Skeletal muscle cell (primary cell): ENCODE measurements around the gene RLN3.

ENCODE experiments used
- DNase-seq: peaks from one replicate; pipeline ENCODE4 v3.0.0-alpha.2; 2010; ENCODE audit warnings: low read depth
- H3K4me3 ChIP-seq: 2 replicates; pipeline ENCODE4 v1.5.1; 2011; ENCODE audit warnings: low read depth, mild to moderate bottlenecking, control low read depth, low read length, moderate library complexity

RLN3 gene

DNA sequence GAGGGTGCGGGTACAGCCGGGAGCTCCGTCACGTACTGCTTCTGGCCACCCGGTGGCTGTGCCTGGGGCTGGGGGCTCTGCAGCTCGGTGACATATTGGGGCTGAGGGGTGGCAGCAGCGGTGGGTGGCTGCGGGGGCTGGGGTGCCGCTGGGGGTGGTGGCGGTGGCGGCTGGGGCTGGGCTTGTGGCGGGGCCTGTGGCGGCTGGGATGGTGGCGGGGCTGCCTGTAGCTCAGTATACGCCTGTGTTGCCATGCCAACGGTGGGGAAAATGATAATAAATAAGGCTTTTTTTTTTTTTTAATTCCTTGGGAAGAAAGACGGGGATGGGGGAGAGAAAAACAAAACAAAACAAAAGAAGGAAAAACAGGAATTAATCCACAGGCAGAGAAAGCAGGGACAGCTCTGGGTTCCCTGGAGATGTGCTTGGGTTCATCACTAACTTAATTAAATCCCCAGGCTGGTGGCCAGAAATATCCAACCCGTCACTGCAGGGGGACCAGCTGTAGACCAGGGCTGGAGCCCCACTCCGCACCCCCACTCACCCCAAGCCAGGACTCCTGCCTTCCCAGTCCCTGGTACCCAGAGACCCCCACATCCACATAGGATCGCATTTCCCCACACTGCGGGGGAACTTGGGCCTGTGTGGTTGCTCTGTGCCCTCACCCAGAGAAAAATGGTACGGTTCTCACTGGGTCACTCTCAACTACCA, 34.2 kb upstream of the RLN3 start:
- H3K4me3 ChIP-seq, result no peak overlapping the region
- no peak for DNase-seq

DNA sequence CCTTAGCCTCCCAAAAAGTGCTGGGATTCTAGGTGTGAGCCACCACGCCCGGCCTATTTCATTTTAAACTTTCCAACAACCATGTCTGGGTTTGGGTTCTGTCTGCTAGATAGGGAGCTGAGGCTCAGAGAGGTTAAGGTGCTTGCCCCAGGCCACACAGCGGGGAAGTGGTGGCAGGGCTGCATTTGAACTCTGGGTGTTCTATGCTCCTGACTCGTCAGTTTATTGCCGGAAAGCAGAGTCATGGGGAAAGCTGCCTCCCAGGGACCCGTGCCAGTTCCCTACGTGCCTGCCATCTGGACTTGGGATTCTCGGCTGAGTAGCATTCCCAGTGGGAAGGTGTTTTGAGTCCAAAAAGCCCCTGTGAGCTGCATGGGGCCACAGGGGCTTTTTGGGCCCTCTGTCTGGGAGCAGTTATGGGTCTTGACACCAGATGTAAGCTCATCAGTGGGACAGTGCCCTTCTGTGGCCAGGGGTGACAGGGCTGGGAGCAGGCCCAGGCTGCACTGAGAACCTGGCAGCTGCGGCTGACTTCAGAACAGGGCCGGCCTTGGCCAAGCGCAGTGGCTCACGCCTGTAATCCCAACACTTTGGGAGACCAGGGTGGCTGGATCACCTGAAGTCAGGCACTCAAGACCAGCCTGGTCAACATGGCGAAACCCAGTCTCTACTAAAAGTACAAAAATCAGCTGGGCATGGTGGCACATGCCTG, 32.8 kb upstream of the RLN3 start:
- no peak for DNase-seq
- H3K4me3 ChIP-seq, result no peak overlapping the region

DNA sequence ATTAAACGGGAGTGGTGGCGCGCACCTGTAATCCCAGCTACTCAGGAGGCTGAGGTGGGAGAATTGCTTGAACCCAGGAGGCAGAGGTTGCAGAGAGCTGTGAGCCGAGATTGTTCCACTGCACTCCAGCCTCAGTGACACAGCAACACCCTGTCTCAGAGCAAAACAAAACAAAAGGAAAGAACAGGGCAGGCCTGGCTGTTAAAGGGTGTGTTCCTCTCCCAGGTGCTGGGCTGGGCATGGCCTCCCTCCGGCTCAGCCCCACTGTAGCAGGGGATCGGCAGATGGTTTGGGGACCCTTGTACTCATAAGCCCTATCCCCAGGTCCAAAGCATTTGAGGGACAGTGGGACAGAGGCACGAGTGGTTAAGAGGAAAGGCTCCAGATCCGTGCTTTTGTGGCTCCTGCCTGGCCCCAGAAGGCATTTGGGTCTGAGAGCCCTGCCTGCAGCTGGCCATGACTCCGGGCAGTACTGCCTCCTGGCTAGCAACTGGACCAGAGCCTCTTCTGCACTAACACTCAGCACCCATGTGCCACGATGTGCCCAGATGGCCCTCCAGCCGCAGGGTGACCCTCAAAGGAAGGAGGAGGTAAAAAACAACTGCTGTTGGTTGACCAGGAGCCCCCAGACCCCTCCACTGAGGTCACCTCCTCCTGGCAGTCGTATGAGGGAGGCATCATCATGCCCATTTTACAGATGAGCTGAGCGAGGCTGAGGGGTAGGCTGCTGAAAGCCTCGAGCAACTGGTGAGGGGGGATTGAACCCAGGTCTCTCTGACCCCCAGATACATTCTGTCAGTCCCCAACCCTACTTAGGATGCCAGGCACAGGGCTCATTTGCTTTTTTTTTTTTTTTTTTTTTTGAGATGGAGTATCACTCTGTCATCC, 31.8 kb upstream of the RLN3 start:
- H3K4me3 ChIP-seq, result no peak overlapping the region
- DNase-seq, result no peak

DNA sequence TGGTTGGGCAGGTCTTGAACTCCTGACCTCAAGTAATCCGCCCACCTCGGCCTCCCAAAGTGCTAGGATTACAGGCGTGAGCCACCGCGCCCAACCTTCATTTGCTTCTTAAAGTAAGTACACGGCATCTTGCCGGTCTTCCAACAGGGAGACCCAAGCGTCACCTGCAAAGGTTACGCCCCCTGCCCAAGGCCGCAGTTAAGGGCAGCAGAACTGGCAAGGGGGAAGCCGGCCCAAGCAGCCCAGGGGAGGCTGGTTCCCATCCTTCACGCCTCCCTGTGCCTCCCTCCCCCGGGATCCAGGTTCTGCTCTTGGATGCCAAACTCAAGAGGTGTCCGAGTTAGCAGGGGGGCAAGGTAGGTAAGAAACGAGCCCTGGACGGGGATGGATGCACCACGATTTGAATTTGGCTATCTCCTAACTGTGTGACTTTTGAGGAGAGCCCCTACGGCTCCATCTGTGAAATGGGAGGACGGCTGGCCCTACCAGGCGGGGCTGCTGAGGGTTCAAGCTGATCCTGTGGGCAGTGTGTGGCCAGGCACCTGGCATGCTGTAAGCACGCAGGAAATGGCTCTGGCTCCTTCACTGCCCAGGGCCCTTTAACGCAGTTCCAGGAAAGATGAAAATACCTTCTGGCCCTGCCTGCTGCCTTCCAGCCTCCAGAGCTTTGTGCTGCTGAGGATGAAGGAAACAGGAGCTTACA, 30.9 kb upstream of the RLN3 start:
- DNase-seq, result no peak
- no peak overlapping the region for H3K4me3 ChIP-seq

DNA sequence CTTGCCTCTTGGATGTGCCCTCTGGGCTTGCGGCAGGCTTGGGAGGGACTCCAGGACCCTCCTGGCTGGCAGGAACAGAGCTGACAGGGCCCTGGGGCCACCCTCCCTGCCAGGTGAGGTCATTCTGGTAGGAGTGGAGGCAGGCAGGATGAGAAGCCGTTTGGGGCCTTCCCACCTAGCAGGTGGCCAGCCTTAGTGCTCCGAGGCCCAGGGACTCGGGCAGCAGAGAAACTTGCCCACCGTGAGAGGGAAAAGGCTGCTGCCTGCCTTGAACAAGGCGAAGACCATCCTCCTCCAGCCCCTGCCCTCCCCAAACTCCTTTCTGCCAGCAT, 30.4 kb upstream of the RLN3 start:
- no peak overlapping the region for H3K4me3 ChIP-seq
- no peak for DNase-seq

DNA sequence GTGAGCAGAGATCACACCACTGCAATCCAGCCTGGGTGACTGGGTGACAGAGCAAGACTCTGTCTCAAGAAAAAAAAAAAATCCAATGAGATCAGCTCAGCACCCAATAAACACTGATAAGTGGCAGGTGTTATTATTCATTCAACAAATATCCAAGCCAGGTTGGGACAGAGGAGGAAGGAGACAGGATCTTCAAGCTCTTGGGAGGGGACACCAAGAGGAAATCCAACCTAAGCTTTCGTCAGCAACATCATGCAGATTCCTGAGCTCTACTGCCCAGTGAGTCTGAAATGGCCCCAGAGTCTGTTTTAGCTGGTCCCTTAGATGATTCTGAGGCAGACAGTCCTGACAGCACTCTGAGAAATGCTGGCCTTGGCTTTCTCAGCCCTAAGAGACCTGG, 29.5 kb upstream of the RLN3 start:
- no peak for DNase-seq
- H3K4me3 ChIP-seq, result no peak overlapping the region

DNA sequence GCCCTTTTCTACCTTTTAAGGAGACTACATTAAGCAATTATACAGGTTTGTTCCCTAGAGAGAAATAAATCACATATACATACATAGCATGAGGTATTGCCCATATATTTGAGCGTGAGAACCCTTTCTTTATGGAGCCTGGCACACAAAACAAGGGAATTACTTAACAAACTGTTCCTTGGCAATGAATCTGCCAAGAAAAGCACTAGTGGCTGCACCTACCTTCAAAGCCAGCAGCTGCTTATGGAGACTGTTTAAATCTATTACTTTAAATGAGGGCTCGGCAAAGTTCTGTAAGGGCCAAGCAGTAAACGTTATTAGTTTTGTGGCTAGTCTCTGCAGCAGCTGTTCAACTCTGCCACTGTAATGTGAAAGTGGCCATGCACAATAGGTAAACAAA, 28.9 kb upstream of the RLN3 start:
- no peak for DNase-seq
- no peak overlapping the region for H3K4me3 ChIP-seq

DNA sequence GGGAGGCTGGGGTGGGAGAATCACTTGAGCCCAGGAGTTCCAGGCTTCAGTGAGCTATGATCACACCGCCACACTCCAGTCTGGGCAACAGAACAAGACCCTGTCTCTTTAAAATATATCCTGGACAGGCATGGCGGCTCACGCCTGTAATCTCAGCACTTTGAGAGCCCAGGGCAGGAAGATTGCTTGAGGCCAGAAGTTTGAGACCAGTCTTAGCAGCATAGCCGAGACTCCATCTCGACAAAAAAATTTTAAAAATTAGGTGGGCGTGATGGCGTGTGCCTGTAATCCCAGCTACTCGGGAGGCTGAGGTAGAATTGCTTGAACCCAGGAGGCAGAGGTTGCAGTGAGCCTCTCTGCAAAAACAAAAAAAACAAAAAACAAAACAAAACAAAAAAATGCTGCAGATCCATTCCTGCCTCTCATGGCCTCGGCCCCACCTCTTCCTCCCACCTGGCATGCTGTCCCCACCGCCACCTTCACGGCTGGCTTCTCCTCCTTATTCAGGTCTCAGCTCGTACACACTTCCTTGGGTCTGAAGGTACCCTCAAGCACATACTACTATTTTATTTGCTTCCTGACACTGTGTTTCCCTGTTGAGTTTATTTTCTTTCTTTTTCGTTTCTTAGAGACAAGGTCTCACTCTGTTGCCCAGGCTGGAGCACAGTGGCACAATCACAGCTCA, 27.1 kb upstream of the RLN3 start:
- no peak for DNase-seq
- H3K4me3 ChIP-seq, result no peak overlapping the region

DNA sequence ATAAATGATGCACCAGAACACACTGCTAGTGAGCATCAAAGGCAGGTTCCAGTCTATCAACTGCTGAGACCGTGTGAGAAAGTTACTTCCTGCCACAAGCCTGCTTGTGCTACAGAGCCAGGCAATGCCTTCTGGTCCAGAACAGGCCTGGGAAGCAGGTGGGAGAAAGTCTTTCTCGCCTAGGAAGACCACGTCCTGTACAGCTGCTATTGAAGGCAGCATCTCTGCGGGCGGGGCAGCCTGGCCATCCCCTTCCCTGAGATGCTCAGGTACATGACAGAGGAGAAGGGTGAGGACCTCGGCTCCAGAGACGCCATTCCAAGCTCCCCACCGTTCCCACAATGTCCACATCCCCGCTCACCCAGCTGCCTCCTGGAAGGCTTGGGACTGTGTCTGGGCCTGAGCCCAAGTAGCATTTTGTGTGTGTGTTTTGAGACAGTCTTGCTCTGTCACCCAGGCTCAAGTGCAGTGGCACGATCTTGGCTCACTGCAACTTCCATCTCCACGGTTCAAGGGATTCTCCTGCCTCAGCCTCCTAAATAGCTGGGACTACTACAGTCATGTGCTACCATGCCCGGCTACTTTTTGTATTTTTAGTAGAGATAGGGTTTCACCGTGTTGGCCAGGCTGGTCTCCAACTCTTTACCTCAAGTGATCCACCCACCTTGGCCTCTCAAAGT, 25.2 kb upstream of the RLN3 start:
- H3K4me3 ChIP-seq, result no peak overlapping the region
- no peak for DNase-seq

DNA sequence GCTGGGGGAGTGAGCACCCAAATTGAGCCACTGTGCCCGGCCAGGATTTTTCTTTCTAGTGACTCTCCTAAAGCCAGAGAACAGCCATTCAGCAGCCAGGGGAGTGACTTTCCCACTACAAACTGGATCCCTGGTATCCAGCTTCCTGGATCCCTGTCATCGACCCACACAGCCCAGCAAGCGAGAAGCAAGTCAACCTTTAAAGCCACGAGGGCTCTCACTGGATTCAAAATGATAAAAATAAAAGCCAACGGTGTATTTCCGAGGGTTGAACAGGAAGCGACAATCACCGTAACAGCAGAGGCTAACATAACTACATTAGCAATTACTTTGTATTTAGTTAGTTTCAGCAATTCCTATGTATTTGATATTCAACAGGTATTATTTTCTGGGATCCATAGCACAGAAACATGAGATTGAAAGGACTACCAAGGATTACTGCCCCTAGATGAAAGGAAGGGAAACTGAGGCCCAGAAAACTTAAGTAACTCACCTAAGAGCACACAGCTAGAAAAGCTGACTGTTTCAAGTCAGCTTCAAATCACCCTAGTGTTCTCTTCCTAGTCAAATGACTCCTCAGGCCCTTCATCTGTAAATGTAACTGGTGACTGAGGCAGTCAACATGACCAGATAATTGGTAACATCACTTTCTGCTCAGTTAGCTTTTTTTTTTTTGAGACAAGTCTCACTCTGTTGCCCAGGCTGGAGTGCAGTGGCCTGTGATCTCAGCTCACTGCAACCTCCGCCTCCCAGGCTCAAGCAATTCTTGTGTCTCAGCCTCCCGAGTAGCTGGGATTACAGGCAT, 24.5 kb upstream of the RLN3 start:
- H3K4me3 ChIP-seq, result no peak overlapping the region
- no peak for DNase-seq

DNA sequence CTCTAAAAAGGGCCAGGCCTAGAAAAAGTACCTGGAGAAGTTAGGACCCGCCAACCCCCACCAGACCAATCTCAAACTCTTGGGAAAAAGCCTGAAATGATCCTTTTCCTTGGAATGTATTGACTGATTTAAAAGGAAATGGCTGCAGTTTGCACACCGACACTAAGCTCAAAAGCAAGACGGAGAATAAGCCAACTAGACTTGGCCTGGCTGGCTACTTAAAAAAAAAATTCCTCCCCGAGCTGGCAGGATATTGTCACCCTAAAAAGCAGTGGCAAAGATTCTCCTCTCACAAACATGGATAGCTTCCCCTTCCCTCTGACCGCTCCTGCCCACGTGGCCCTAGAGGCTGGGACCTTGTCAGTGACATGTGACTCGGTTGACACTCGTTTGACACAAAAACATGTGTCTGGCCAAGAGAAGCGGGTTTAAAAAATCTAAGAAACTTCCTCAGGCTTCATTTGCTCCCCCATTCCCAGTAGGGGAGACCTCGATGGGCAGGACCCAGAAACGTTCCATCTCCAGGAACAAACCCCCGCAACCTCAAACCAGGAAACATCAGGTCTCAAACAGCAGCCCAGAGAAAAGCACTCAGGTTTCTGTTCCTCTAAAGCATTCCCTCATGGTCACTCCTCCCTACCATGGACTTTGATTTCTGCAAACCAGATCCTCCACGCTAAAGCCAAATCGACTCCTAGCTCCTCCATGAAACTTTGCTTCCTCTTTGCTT, 23.2 kb upstream of the RLN3 start:
- no peak for DNase-seq
- no peak overlapping the region for H3K4me3 ChIP-seq

DNA sequence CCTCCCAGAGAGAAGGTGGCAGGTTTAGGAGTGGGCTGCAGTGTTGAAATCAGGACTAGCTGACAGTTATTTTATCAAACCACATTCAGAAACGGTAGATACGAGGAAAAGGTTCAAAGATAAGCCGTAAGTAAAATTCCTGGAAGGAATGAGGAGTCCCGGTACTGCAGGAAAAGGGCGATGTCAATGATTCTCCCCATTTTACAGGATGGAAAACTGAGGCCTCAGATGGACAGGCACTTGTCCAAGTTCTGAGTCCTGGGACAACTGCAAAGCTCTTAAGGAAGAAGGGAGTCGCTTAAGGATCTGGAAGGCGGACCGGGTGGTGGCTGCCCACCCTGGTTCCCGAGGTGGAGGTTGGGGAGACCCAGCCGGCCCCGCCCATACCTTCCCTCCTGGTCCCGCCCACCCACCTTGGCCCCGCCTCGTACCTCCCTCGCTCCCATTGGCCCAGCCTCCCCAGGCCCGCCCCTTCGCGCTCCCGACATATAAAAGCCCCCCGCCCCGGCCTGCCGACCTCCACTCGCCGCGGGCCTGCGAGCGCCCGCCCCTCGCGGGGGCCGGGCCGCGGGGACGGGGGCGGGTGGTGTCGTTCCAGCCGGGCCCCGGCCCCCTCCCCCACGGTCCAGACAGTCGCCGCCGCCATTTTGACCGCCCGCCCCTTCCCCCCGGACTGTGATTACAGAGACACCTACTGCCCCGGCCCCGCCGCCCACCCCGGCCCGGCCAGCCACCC, 22.4 kb upstream of the RLN3 start:
- peak; percentile 47 for DNase-seq

DNA sequence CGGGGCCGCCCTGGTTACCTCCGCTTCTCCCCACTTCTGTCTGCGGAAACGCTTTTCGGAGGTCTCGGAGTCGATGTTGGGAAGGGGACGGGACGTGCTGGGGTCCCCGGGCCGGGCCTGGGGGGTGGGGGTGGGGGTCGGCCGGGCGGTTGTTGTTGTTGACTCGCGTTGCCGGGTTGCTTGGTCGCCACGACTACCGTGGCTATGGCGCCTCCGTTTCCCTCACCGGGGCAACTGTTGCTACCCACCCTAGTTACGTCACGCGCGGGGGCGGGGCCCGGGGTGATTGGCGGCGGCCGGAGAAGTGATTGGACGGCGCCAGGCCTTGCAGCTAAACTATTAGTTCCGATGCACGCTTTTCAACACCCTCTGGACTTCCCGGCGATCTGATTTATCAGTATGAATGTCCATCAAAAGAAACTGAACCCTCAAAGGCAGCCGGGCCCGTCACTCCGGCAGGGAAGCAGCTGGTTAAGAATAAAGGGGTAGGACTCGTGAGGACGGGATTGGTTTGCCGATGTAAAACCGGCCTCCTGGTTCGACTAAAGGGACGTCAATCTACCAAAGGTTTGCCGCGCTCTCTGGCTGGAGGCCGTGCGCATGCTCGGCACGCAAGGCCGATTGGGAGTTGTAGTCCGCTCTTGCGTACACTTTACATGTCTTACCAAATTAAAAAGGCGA, 21.7 kb upstream of the RLN3 start, which contains the start of gene RFX1:
RFX1 (minus strand) TSS at position 236 of the 681 bp plus-strand sequence. CDS start 12,477 bp downstream, outside the sequence.
- peak; percentile 100 for DNase-seq
- peak within 1 kb of the TSS; percentile 72 for H3K4me3 ChIP-seq

More for the DNA sequence above, 22.4 kb upstream of the RLN3 start:
- H3K4me3 ChIP-seq, result peak overlapping the region; percentile 72

DNA sequence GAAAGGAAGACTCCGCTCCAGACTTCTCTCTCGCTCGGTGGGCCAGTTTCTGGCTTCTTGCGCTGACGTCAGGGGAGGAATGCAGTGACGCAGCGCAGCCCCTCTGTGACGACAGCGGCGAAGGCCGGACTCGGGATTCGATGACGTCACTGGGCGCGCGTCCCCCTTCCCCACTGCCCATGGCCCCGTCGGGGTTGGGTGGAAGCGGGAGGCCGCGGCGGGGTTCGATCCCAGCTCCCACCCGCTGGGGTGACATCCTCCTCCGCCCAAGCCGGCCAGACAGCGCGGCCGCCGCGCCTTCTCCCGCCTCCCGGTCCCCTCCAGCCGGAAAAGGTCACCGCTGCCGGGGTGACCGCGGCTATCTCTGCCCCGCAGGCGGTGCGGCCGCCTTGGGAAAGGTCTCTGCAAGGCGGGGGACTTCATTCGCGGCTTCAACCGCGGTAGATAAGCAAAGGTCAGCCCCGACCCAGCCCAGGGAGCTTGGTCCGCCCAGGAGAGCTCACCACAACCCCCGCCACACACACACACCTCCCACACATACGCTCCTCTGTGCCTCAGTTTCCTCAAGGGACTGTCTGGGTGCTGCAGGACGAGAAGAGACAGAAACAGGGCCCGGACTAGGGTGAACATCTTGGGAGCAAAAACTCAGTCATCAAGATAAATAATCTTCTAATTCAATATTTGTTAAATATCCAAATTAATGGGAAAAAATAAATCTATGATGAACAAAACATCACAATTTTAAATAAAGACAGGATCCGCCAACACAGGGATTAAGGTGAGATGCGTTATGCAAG, 21.0 kb upstream of the RLN3 start:
- DNase-seq, result no peak

DNA sequence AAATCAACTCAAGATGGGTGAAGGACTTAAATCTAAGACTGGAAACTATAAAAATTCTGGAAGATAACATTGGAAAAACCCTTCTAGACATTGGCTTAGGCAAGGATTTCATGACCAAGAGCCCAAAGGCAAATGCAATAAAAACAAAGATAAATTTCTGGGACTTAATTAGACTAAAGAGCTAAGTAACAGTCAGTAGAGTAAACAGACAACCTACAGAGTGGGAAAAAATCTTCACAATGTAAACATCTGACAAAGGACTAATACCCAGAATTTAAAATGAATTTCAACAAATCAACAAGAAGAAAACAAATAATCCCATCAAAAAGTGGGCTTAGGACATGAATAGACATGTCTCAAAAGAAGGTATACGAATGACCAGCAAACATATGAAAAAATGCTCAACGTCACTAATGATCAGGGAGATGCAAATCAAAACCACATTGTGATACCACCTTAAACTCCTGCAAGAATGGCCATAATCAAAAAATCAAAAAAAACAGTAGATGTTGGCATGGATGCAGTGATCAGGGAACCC, 15.5 kb upstream of the RLN3 start:
- no peak for DNase-seq
- no peak overlapping the region for H3K4me3 ChIP-seq

More for the DNA sequence above, 21.0 kb upstream of the RLN3 start:
- peak overlapping the region; percentile 72 for H3K4me3 ChIP-seq
